ENCODE data around the gene TTLL1.

DNA sequence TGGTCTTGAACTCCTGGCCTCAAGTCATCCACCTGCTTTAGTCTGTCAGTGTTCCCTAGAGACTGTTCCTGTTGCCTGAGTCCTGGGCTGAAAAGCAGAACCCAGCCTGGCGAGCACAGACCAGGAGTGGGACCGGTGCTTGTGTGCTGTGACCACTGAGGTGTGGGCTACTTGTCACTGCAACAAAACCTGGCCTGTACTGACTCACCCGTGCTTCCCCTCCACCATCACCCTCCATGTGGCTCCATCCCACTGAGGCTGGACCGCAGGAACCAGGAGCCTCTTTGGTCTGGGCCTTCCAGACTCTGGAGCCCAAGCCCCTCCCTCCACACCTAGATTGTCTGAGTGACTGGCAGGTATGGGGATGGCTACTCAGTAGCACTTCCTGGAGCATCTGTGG lies 45.4 kb upstream of the TTLL1 start:
- TF ChIP-seq, protein P1, sequence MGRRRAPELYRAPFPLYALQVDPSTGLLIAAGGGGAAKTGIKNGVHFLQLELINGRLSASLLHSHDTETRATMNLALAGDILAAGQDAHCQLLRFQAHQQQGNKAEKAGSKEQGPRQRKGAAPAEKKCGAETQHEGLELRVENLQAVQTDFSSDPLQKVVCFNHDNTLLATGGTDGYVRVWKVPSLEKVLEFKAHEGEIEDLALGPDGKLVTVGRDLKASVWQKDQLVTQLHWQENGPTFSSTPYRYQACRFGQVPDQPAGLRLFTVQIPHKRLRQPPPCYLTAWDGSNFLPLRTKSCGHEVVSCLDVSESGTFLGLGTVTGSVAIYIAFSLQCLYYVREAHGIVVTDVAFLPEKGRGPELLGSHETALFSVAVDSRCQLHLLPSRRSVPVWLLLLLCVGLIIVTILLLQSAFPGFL (CRISPR knock-in tag; IDR thresholded peaks at IDR 0.05): no peak
- TF ChIP-seq, protein P2, sequence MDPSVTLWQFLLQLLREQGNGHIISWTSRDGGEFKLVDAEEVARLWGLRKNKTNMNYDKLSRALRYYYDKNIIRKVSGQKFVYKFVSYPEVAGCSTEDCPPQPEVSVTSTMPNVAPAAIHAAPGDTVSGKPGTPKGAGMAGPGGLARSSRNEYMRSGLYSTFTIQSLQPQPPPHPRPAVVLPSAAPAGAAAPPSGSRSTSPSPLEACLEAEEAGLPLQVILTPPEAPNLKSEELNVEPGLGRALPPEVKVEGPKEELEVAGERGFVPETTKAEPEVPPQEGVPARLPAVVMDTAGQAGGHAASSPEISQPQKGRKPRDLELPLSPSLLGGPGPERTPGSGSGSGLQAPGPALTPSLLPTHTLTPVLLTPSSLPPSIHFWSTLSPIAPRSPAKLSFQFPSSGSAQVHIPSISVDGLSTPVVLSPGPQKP (CRISPR knock-in tag; IDR thresholded peaks at IDR 0.05): no peak
- TF ChIP-seq HNRNPLL (IDR thresholded peaks at IDR 0.05; ENCODE audit: low read depth, low read length, poor library complexity, severe bottlenecking) (no peak), HNRNPK (IDR thresholded peaks at IDR 0.05; ENCODE audit: low read depth, low read length, poor library complexity, severe bottlenecking) (no peak)
- TF ChIP-seq, protein P3, sequence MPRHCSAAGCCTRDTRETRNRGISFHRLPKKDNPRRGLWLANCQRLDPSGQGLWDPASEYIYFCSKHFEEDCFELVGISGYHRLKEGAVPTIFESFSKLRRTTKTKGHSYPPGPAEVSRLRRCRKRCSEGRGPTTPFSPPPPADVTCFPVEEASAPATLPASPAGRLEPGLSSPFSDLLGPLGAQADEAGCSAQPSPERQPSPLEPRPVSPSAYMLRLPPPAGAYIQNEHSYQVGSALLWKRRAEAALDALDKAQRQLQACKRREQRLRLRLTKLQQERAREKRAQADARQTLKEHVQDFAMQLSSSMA (CRISPR knock-in tag; IDR thresholded peaks at IDR 0.05): no peak

Measured in K562 (cell line).